Measurements from ENCODE around the gene SPATS1. TPM values are rescaled to one million over a fixed set of nuclear protein-coding genes. Genes with fewer than 3 reads are reported as not detected.

SPATS1 gene
- total and polyA plus RNA-seq, 12 donors, result not detected

GRCh38 chr6:44297063-44298038 lies 45.1 kb upstream of the SPATS1 start:
- H3K36me3 ChIP-seq, result peaks cover 0 to 25% (median 6%) of the 10 kb centered on the region in 9 donors
- peak overlapping the region; percentile 38 to 63 (median 52) for H3K4me3 ChIP-seq
- TF ChIP-seq, protein P1, sequence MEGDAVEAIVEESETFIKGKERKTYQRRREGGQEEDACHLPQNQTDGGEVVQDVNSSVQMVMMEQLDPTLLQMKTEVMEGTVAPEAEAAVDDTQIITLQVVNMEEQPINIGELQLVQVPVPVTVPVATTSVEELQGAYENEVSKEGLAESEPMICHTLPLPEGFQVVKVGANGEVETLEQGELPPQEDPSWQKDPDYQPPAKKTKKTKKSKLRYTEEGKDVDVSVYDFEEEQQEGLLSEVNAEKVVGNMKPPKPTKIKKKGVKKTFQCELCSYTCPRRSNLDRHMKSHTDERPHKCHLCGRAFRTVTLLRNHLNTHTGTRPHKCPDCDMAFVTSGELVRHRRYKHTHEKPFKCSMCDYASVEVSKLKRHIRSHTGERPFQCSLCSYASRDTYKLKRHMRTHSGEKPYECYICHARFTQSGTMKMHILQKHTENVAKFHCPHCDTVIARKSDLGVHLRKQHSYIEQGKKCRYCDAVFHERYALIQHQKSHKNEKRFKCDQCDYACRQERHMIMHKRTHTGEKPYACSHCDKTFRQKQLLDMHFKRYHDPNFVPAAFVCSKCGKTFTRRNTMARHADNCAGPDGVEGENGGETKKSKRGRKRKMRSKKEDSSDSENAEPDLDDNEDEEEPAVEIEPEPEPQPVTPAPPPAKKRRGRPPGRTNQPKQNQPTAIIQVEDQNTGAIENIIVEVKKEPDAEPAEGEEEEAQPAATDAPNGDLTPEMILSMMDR (IDR thresholded peaks at IDR 0.05), result no peak
- intact Hi-C loops (cut with DNase I), result no loop called here
- 1% methylated on average over 86 of the region's 86 CpGs for WGBS, 2 donors
- no peaks in the 10 kb centered on the region for H3K9me3 ChIP-seq
- ATAC-seq (peak; percentile 54 to 78 (median 67)), DNase-seq (peak in 1 of 2 donors; percentile 51)
- peaks cover 5 to 17% (median 14%) of the 10 kb centered on the region in 9 donors for H3K4me1 ChIP-seq
- no peak overlapping the region for H3K27ac ChIP-seq
- H3K27me3 ChIP-seq, result peaks cover 0 to 61% (median 53%) of the 10 kb centered on the region in 7 donors

GRCh38 chr6:44298055-44298803 lies 44.2 kb upstream of the SPATS1 start:
- TF ChIP-seq, protein P1 (IDR thresholded peaks at IDR 0.05), result no peak
- Histone ChIP-seq H3K36me3 (peaks cover 0 to 34% (median 15%) of the 10 kb centered on the region in 9 donors), H3K9me3 (no peaks in the 10 kb centered on the region), H3K27me3 (peaks cover 0 to 53% (median 44%) of the 10 kb centered on the region in 7 donors), H3K27ac (no peak overlapping the region), H3K4me1 (peaks cover 5 to 17% (median 14%) of the 10 kb centered on the region in 9 donors), H3K4me3 (peak overlapping the region in 7 of 10 donors; percentile 38 to 63 (median 55))
- 38 to 39% methylated on average over 20 of the region's 20 CpGs for WGBS, 2 donors
- DNase-seq (no peak), ATAC-seq (peak in 3 of 8 donors; percentile 7 to 20 (median 10))
- intact Hi-C loops (cut with DNase I), result no loop called here

- TF ChIP-seq, protein P1 (IDR thresholded peaks at IDR 0.05), result no peak
- Histone ChIP-seq H3K27ac (no peak overlapping the region), H3K27me3 (peaks cover 0 to 46% (median 38%) of the 10 kb centered on the region in 7 donors), H3K9me3 (no peaks in the 10 kb centered on the region), H3K4me3 (no peak overlapping the region), H3K4me1 (peaks cover 5 to 17% (median 14%) of the 10 kb centered on the region in 9 donors), H3K36me3 (peaks cover 0 to 40% (median 21%) of the 10 kb centered on the region in 9 donors)
- DNase-seq (no peak), ATAC-seq (no peak)
- intact Hi-C loops (cut with DNase I), result no loop called here
- WGBS, 2 donors, result 80 to 91% methylated on average over 3 of the region's 3 CpGs
Measured at GRCh38 chr6:44298864-44299263, 43.6 kb upstream of the SPATS1 start.

DNA sequence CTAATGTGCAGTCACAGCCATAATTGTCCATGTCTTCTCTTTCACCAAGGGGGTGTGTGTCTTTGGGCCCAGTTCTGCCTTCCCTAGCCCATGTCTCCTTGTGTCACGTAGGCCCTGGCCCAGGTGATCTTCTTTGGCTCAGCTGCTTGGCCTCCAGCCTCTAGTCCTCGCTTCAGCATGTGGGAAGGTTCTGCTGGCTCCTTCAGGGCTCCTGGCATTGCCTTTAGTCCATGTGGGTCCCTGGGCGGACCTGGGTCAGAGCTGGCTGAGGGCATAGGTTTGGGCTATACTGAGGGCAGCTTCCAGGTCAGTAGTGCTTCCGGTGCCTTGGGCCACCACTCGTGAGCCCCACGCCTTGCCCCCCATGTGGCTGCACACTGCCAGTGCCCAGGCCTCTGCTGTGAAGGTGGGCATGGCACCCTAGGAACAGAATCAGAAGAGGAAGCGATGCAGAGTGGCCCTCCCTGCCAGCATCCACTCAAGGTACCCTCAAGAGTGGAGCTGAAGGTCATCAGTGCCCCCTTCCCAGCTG lies 42.1 kb upstream of the SPATS1 start:
- no peak for ATAC-seq
- 89 to 90% methylated on average over 7 of the region's 7 CpGs for WGBS, 2 donors
- TF ChIP-seq, protein P1 (IDR thresholded peaks at IDR 0.05), result no peak
- Histone ChIP-seq H3K9me3 (no peaks in the 10 kb centered on the region), H3K27ac (no peak overlapping the region), H3K36me3 (peaks cover 0 to 55% (median 36%) of the 10 kb centered on the region in 9 donors), H3K27me3 (peaks cover 0 to 31% (median 23%) of the 10 kb centered on the region in 7 donors), H3K4me3 (no peak overlapping the region), H3K4me1 (peaks cover 5 to 17% (median 14%) of the 10 kb centered on the region in 9 donors)
- intact Hi-C loops (cut with DNase I), result loop anchor here in 1 of 10 donors (5.0 kb wide), 1 partner anchor 33 kb away; the partner anchor contains the start of gene NFKBIE
- no peak for DNase-seq
